ENCODE results near the gene ABCC10.

- no peak for TF ChIP-seq POLR2A (IDR thresholded peaks at IDR 0.05; ENCODE audit: low read length)
- TF ChIP-seq GATA1 (IDR thresholded peaks at IDR 0.05; ENCODE audit: low read depth, low read length) = no peak
Observed at GRCh38 chr6:43478008-43478372, 50.6 kb downstream of the ABCC10 start.

Measured in erythroblast (primary cell).